NT2/D1 (cell line): ENCODE data around the gene ARL8A.

Source experiments
- SUZ12 ChIP-seq: IDR thresholded peaks from 2 replicates; pipeline ENCODE4 v1.6.1; 2011; ENCODE audit not compliant: insufficient read length, insufficient read depth; ENCODE audit errors: extremely low read depth
- YY1 ChIP-seq: IDR thresholded peaks from 2 replicates; pipeline ENCODE4 v1.6.1; 2011; ENCODE audit not compliant: insufficient read length, insufficient read depth
- ZNF274 ChIP-seq: IDR thresholded peaks from 2 replicates; pipeline ENCODE4 v1.6.1; 2011; ENCODE audit warnings: mild to moderate bottlenecking, low read depth, low read length

DNA sequence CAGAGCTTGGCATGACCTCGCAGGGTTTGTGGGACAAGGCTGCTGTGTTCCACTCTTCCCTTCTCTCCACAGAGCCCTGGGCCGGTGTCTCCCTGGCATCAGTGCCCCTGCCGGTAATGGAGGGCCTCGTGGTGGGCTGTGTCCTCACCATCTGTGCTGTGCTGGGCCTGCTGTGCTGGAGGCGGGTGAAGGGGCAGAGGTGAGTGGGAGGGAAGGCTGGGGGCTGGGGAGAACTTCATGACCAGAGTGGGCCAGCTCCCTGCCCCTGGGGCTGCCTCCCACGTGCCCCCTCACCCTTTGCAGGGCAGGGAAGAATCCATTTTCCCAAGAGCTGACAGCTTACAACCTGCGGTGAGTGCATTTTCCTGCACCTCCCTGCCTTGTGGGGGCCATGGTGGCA, 37.0 kb upstream of the ARL8A start:
- TF ChIP-seq YY1: no peak
- TF ChIP-seq SUZ12: no peak
- TF ChIP-seq ZNF274: no peak
